A673 (cell line): ENCODE data around the gene RNF220.

Experiments used
- EZH2 ChIP-seq: fragments of 200-600 bp; sonication (generic); IDR thresholded peaks from 2 replicates; pipeline ENCODE4 v1.6.1; 2017; ENCODE audit warnings: borderline replicate concordance, low read depth, mild to moderate bottlenecking, mixed read lengths, antibody characterized with exemption, low read length; ENCODE audit not compliant: poor library complexity, severe bottlenecking
- TF ChIP-seq, protein P1 (sequence below): fragments of 300-800, 200-600 bp; sonication (generic); conservative IDR thresholded peaks from 2 replicates; pipeline ENCODE4 v1.5.1; 2017; ENCODE audit warnings: low read depth, mild to moderate bottlenecking, antibody characterized with exemption, low read length, moderate library complexity, mixed read lengths

DNA sequence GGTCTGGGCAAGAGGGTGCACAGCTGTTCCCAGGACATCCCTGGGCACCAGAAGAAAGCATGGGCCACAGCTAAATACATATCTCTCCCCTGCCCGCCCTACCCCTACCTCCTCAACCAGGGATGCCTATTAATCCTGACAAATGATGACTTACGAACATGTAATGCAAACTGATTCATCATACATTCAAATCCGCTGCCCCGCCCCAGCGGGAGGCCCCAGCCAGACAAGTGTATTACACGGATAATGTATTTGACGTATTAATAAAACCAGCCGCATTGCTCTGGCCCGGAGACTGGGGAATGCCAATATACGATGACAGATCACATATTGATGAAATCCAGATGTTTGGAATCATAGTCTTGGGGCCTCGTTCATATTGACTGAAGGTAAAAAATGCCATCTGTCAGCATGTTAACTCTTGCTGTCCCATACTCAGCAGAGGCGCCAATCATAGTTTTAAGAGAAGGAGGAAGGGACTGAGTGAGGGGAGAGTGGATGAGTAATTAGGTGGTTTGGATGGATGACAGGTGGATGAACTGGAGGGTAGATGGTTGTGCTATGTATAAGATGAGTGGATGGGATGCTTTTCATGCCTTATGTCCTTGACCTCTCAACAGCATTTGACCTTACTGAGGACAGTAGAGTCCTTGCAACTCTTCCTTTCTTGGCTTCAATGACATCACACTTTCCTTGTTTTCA lies 201.0 kb downstream of the RNF220 start:
- TF ChIP-seq, protein P1, sequence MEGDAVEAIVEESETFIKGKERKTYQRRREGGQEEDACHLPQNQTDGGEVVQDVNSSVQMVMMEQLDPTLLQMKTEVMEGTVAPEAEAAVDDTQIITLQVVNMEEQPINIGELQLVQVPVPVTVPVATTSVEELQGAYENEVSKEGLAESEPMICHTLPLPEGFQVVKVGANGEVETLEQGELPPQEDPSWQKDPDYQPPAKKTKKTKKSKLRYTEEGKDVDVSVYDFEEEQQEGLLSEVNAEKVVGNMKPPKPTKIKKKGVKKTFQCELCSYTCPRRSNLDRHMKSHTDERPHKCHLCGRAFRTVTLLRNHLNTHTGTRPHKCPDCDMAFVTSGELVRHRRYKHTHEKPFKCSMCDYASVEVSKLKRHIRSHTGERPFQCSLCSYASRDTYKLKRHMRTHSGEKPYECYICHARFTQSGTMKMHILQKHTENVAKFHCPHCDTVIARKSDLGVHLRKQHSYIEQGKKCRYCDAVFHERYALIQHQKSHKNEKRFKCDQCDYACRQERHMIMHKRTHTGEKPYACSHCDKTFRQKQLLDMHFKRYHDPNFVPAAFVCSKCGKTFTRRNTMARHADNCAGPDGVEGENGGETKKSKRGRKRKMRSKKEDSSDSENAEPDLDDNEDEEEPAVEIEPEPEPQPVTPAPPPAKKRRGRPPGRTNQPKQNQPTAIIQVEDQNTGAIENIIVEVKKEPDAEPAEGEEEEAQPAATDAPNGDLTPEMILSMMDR: no peak
- TF ChIP-seq EZH2: no peak
